H1 (cell line): ENCODE data around the gene SOX30. TPM values are rescaled to one million over a fixed set of nuclear protein-coding genes. Genes with fewer than 3 reads are reported as not detected.

Experiments used
- CTCF ChIA-PET: fragments of 300-600 bp; sonication (Branson Sonifier 250); formaldehyde crosslinking; loops from one replicate; lab custom pipeline; 2021; ENCODE audit not compliant: partially characterized antibody; lab: Charles Lee
- POLR2A ChIA-PET: fragments of 300-600 bp; sonication (Branson Sonifier 250); formaldehyde crosslinking; loops from one replicate; lab custom pipeline; 2021; ENCODE audit warnings: inconsistent platforms; ENCODE audit not compliant: partially characterized antibody; lab: Charles Lee
- DNase-seq, 2 experiments: peaks; one replicate each; pipeline versions ENCODE4 v3.0.0 to v3.0.0-alpha.2; 2010 to 2022; ENCODE audit warnings: low spot score in 2 of 2, low read depth in 1 of 2, mixed read lengths in 1 of 2
- FAIRE-seq: peaks from 2 replicates; lab custom pipeline; 2011; peaks lifted over from hg19 to GRCh38; lab: Jason Lieb, UNC
- H2AFZ ChIP-seq: 2 replicates; pipeline ENCODE4 v1.8.1; 2012; ENCODE audit warnings: low read length, inconsistent platforms
- H2AK5ac ChIP-seq: 2 replicates; pipeline ENCODE4 v1.6.1; 2013; ENCODE audit warnings: low read depth, low read length
- H2BK120ac ChIP-seq: replicated peaks from 2 replicates; pipeline ENCODE3; 2013; ENCODE audit warnings: low read depth, low read length, inconsistent platforms
- H2BK12ac ChIP-seq: 2 replicates; pipeline ENCODE4 v1.6.1; 2013; ENCODE audit warnings: low read depth, low read length
- H2BK15ac ChIP-seq: 2 replicates; pipeline ENCODE4 v1.6.1; 2013; ENCODE audit warnings: low read length
- H2BK20ac ChIP-seq: 2 replicates; pipeline ENCODE4 v1.6.1; 2013; ENCODE audit warnings: low read length
- H2BK5ac ChIP-seq: 2 replicates; pipeline ENCODE4 v1.6.1; 2013; ENCODE audit warnings: low read depth, low read length
- H3K14ac ChIP-seq: 2 replicates; pipeline ENCODE4 v1.6.1; 2013; ENCODE audit warnings: inconsistent platforms; ENCODE audit not compliant: insufficient read length
- H3K18ac ChIP-seq: 2 replicates; pipeline ENCODE4 v1.6.1; 2013; ENCODE audit warnings: low read length; ENCODE audit errors: extremely low read depth
- H3K23ac ChIP-seq: 2 replicates; pipeline ENCODE4 v1.6.1; 2013; ENCODE audit warnings: inconsistent platforms; ENCODE audit not compliant: insufficient read length
- H3K23me2 ChIP-seq: 2 replicates; pipeline ENCODE4 v1.6.1; 2013; ENCODE audit warnings: low read depth, low read length
- H3K27ac ChIP-seq: 2 replicates; pipeline ENCODE4 v1.6.1; 2011; ENCODE audit warnings: low read depth, low read length, inconsistent platforms
- H3K27me3 ChIP-seq, 4 experiments: replicated peaks in 1 of 4; 1 replicate in 1 of 4; 2 replicates in 3 of 4; pipeline versions ENCODE4 v1.6.1 to v1.8.1; 2011 to 2013; ENCODE audit warnings: low read length in 3 of 4, mild to moderate bottlenecking in 3 of 4, inconsistent platforms in 2 of 4, mixed read lengths in 2 of 4, moderate library complexity in 1 of 4; ENCODE audit not compliant: control insufficient read depth in 3 of 4, insufficient read depth in 3 of 4; ENCODE audit errors: extremely low read depth in 1 of 4
- H3K36me3 ChIP-seq, 4 experiments: 2 replicates each; pipeline versions ENCODE4 v1.6.1 to v1.8.1; 2011 to 2013; ENCODE audit warnings: mild to moderate bottlenecking in 4 of 4, low read length in 3 of 4, moderate library complexity in 2 of 4, control low read depth in 1 of 4, inconsistent platforms in 1 of 4; ENCODE audit not compliant: insufficient read depth in 4 of 4, control insufficient read depth in 2 of 4
- H3K4ac ChIP-seq: replicated peaks from 2 replicates; pipeline ENCODE3; 2013; ENCODE audit warnings: low read length, low read depth, mixed read lengths, inconsistent platforms; ENCODE audit not compliant: insufficient read length
- H3K4me1 ChIP-seq, 4 experiments: replicated peaks in 1 of 4; 1 replicate in 1 of 4; 2 replicates in 3 of 4; pipeline versions ENCODE4 v1.6.1 to v1.8.1; 2011 to 2013; ENCODE audit warnings: low read length in 3 of 4, inconsistent platforms in 2 of 4, mixed read lengths in 1 of 4; ENCODE audit not compliant: insufficient read depth in 4 of 4, control insufficient read depth in 3 of 4
- H3K4me2 ChIP-seq, 2 experiments: 2 replicates each; pipeline versions ENCODE4 v1.6.1 to v1.8.1; 2011 to 2013; ENCODE audit warnings: low read depth in 2 of 2, low read length in 2 of 2, control low read depth in 1 of 2, inconsistent platforms in 1 of 2, mild to moderate bottlenecking in 1 of 2; ENCODE audit not compliant: insufficient read depth in 1 of 2
- H3K4me3 ChIP-seq, 4 experiments: fragments of 200-600, 300-600 bp in 1 of 4; sonication (generic), shearing (Covaris generic), sonication (Bioruptor Twin) in 1 of 4; 2 replicates each; pipeline versions ENCODE4 v1.5.1 to v1.8.1; 2011 to 2016; ENCODE audit warnings: low read length in 4 of 4, low read depth in 3 of 4, control low read depth in 2 of 4, inconsistent platforms in 2 of 4, mild to moderate bottlenecking in 2 of 4, mixed read lengths in 1 of 4, moderate library complexity in 1 of 4; ENCODE audit not compliant: insufficient read depth in 2 of 4; ENCODE audit errors: extremely low read depth in 1 of 4
- H3K56ac ChIP-seq: replicated peaks from 2 replicates; pipeline ENCODE3; 2013; ENCODE audit warnings: low read depth, mild to moderate bottlenecking, mixed read lengths, low read length, inconsistent platforms; ENCODE audit not compliant: insufficient read length
- H3K79me1 ChIP-seq: 2 replicates; pipeline ENCODE4 v1.6.1; 2013; ENCODE audit warnings: low read depth, low read length, control low read depth
- H3K79me2 ChIP-seq, 2 experiments: 2 replicates each; pipeline versions ENCODE4 v1.6.1 to v1.8.1; 2012 to 2013; ENCODE audit warnings: low read length in 2 of 2, mild to moderate bottlenecking in 2 of 2, inconsistent platforms in 1 of 2; ENCODE audit not compliant: insufficient read depth in 2 of 2, control insufficient read depth in 1 of 2
- H3K9ac ChIP-seq, 4 experiments: replicated peaks in 1 of 4; 1 replicate in 1 of 4; 2 replicates in 3 of 4; pipeline versions ENCODE4 v1.6.1 to v1.8.1; 2011 to 2013; ENCODE audit warnings: low read depth in 3 of 4, low read length in 3 of 4, control low read depth in 2 of 4, mild to moderate bottlenecking in 2 of 4, moderate library complexity in 2 of 4, inconsistent platforms in 1 of 4; ENCODE audit errors: extremely low read depth in 1 of 4
- H3K9me3 ChIP-seq, 2 experiments: 2 replicates each; pipeline versions ENCODE4 v1.6.1 to v1.8.1; 2012 to 2013; ENCODE audit warnings: mild to moderate bottlenecking in 2 of 2, moderate library complexity in 2 of 2, control low read depth in 1 of 2, inconsistent platforms in 1 of 2, low read depth in 1 of 2, low read length in 1 of 2, mixed read lengths in 1 of 2; ENCODE audit not compliant: insufficient read depth in 2 of 2
- H4K20me1 ChIP-seq, 2 experiments: replicated peaks in 1 of 2; 2 replicates each; pipeline versions ENCODE3 to v1.8.1; 2011 to 2013; ENCODE audit warnings: inconsistent platforms in 2 of 2, low read length in 2 of 2, mild to moderate bottlenecking in 1 of 2; ENCODE audit not compliant: insufficient read depth in 2 of 2, control insufficient read depth in 1 of 2
- H4K5ac ChIP-seq: 2 replicates; pipeline ENCODE4 v1.6.1; 2013; ENCODE audit warnings: low read length, low read depth, mixed read lengths, inconsistent platforms; ENCODE audit not compliant: insufficient read length
- H4K8ac ChIP-seq: 2 replicates; pipeline ENCODE4 v1.8.0; 2013; ENCODE audit warnings: mild to moderate bottlenecking, moderate library complexity, low read length, inconsistent platforms; ENCODE audit not compliant: insufficient read depth; ENCODE audit errors: extremely low read depth
- H4K91ac ChIP-seq: replicated peaks from 2 replicates; pipeline ENCODE3; 2013; ENCODE audit warnings: low read length, mixed read lengths, inconsistent platforms; ENCODE audit not compliant: insufficient read length
- BACH1 ChIP-seq: IDR thresholded peaks from 2 replicates; pipeline ENCODE4 v1.6.1; 2012; ENCODE audit warnings: low read length, improper control_type of control experiment
- HDAC6 ChIP-seq: IDR thresholded peaks from one replicate; pipeline ENCODE4 v1.7.1; 2012; ENCODE audit warnings: low read depth, mild to moderate bottlenecking, inconsistent platforms, low read length, moderate library complexity
- KDM5A ChIP-seq: fragments of 200-600 bp; IDR thresholded peaks from 2 replicates; pipeline ENCODE4 v1.7.1; 2012; ENCODE audit warnings: mild to moderate bottlenecking, low read length, inconsistent platforms, mixed read lengths
- NRF1 ChIP-seq: IDR thresholded peaks from 2 replicates; pipeline ENCODE4 v1.6.1; 2011; ENCODE audit warnings: mild to moderate bottlenecking, low read depth, low read length, improper control_type of control experiment
- SIX5 ChIP-seq: IDR thresholded peaks from 2 replicates; pipeline ENCODE4 v1.6.1; 2011; ENCODE audit warnings: mild to moderate bottlenecking, low read depth, low read length
- SP4 ChIP-seq: IDR thresholded peaks from 2 replicates; pipeline ENCODE4 v1.6.1; 2012; ENCODE audit warnings: low read length, inconsistent platforms
- WGBS, 2 experiments: shearing (Covaris generic) in 1 of 2; methylation state at CpG; one replicate each; pipeline versions ENCODE4 v1.1.6 to v1.1.7; 2013 to 2015; ENCODE audit warnings: low lambda C conversion rate in 2 of 2, mixed read lengths in 2 of 2, inconsistent platforms in 1 of 2, low coverage in 1 of 2, missing lambda C conversion rate in 1 of 2; ENCODE audit not compliant: insufficient replicate concordance in 2 of 2, insufficient coverage in 1 of 2, insufficient read length in 1 of 2; ENCODE audit errors: extremely low coverage in 1 of 2, missing lambda C conversion rate in 1 of 2; 5-methylcytosine and 5-hydroxymethylcytosine counted together
- polyA plus RNA-seq, 7 experiments: library from polyadenylated mRNA; depleted of rRNA in 3 of 7; stranded (reverse) in 5 of 7; unstranded in 2 of 7; fragments of >200 nt in 5 of 7; fragments of 200-250 nt in 2 of 7; gene quantifications; 1 replicate in 5 of 7; 2 replicates in 1 of 7; 4 replicates in 1 of 7; pipeline versions ENCODE4 v1.2.1 to v1.2.3, GENCODE V29; 2011 to 2013; ENCODE audit warnings: missing spikeins in 2 of 7, mixed read lengths in 2 of 7
- total RNA-seq: library from RNA; stranded (reverse); fragmentation: NEBNext Ultra II Directional; extraction: Animal tissue kit (Norgen Biotek cat#: 25700); gene quantifications from 2 replicates; pipeline ENCODE4 v1.2.1, GENCODE V29; 2021

The SOX30 gene
- total and polyA plus RNA-seq, 2 of the 8 experiments (the other 6 are each of a cell fraction or from before 2014, with no cell fraction given) = 0.35 TPM; not detected in 1

GRCh38 chr5:157626831-157627230 is 25.4 kb downstream of the SOX30 start:
- Histone ChIP-seq H3K27me3 (no peaks in the 10 kb centered on the region), H3K79me2 (no peaks in the 10 kb centered on the region), H2AK5ac (no peak overlapping the region), H4K5ac (no peak overlapping the region), H2BK120ac (no peak overlapping the region), H3K23ac (no peak overlapping the region), H3K14ac (no peak overlapping the region), H4K91ac (no peak overlapping the region), H4K20me1 (no peaks in the 10 kb centered on the region), H4K8ac (no peak overlapping the region), H3K9ac (no peak overlapping the region), H3K9me3 (no peaks in the 10 kb centered on the region), H3K4me1 (no peaks in the 10 kb centered on the region), H3K27ac (no peak overlapping the region), H3K18ac (no peak overlapping the region), H3K56ac (no peak overlapping the region), H3K4ac (no peak overlapping the region), H3K4me2 (no peak overlapping the region), H2BK15ac (no peak overlapping the region), H2AFZ (no peak overlapping the region; the same call in 1 of the 2 replicates), H3K23me2 (no peaks in the 10 kb centered on the region; the same call in 1 of the 2 replicates), H3K36me3 (no peaks in the 10 kb centered on the region), H3K79me1 (no peaks in the 10 kb centered on the region), H2BK20ac (no peak overlapping the region), H2BK12ac (no peak overlapping the region), H2BK5ac (no peak overlapping the region), H3K4me3 (no peak overlapping the region)
- WGBS, 2 experiments = 99% methylated on average over 6 of the region's 6 CpGs; no CpG with 5 or more reads in 1 of the 2 experiments
- ChIA-PET CTCF (interaction anchor here (1.1 kb wide), 1 partner anchor 18 kb away, joined by 3 read pairs; no protein-coding TSS in a partner anchor), POLR2A (interaction anchor here (1.0 kb wide), 1 partner anchor 59 kb away, joined by 3 read pairs; no protein-coding TSS in a partner anchor)
- FAIRE-seq = no peak
- no peak for DNase-seq
- TF ChIP-seq HDAC6 (no peak), KDM5A (no peak), SP4 (no peak), NRF1 (no peak), SIX5 (no peak), BACH1 (no peak)
